K562 (cell line): ENCODE results near the gene AGK. TPM values are rescaled to one million over a fixed set of nuclear protein-coding genes. Genes with fewer than 3 reads are reported as not detected.

Source experiments
- ATAC-seq: fragments of 200-7000 bp; cut with Tn5 transposase; 3 replicates; pipeline ENCODE4 v1.9.1; 2020; ENCODE audit warnings: moderate library complexity
- BruUV-seq: library from RNA; stranded (reverse); fragments of 400-500 nt; replicated peaks from 2 replicates; lab custom pipeline; 2021; lab: Mats Ljungman, UMichigan
- CTCF ChIA-PET: fragments of 300-600 bp; formaldehyde crosslinking; extraction: SDS; loops from one replicate; lab custom pipeline; 2021; ENCODE audit warnings: low intra/inter-chr PET ratio; lab: Yijun Ruan, JAX
- POLR2A ChIA-PET: fragments of 300-600, 350-650 bp; sonication (Branson Sonifier 250); formaldehyde crosslinking; extraction: SDS; loops from one replicate; lab custom pipeline; 2021; ENCODE audit warnings: antibody characterized with exemption, inconsistent platforms; lab: Yijun Ruan, JAX
- DNase-seq, 4 experiments: peaks; one replicate each; pipeline versions ENCODE4 v3.0.0 to v3.0.0-alpha.2; 2011 to 2018; ENCODE audit warnings: low spot score in 3 of 4, mixed read lengths in 3 of 4; ENCODE audit errors: extremely low read depth in 1 of 4
- FAIRE-seq: peaks from 2 replicates; lab custom pipeline; 2011; peaks lifted over from hg19 to GRCh38; lab: Jason Lieb, UNC
- H2AFZ ChIP-seq: 2 replicates; pipeline ENCODE4 v1.6.0; 2011; ENCODE audit warnings: low read depth, low read length, control low read depth, inconsistent platforms
- H3K27ac ChIP-seq: fragments of 200-600 bp; 3 replicates; pipeline ENCODE4 v1.8.0; 2011; ENCODE audit warnings: low read depth, mild to moderate bottlenecking, control low read depth, inconsistent platforms, low read length, moderate library complexity, mixed read lengths; ENCODE audit errors: extremely low read depth
- H3K27me3 ChIP-seq, 2 experiments: fragments of 300-600 bp in 1 of 2; 2 replicates in 1 of 2; 3 replicates in 1 of 2; pipeline versions ENCODE4 v1.6.0 to v1.8.0; 2011; ENCODE audit warnings: inconsistent platforms in 2 of 2, low read length in 2 of 2, mild to moderate bottlenecking in 1 of 2, mixed read lengths in 1 of 2, moderate library complexity in 1 of 2; ENCODE audit not compliant: control insufficient read depth in 2 of 2, insufficient read depth in 2 of 2
- H3K36me3 ChIP-seq: fragments of 300-600 bp; 3 replicates; pipeline ENCODE4 v1.8.0; 2011; ENCODE audit warnings: mild to moderate bottlenecking, low read length, inconsistent platforms; ENCODE audit not compliant: control insufficient read depth, insufficient read depth
- H3K4me1 ChIP-seq, 2 experiments: fragments of 200-600 bp in 1 of 2; replicated peaks in 1 of 2; 2 replicates in 1 of 2; 3 replicates in 1 of 2; pipeline versions ENCODE4 v1.5.1 to v1.8.0; 2011; ENCODE audit warnings: inconsistent platforms in 2 of 2, low read length in 2 of 2, mild to moderate bottlenecking in 1 of 2, mixed read lengths in 1 of 2, moderate library complexity in 1 of 2; ENCODE audit not compliant: control insufficient read depth in 2 of 2, insufficient read depth in 2 of 2
- H3K4me2 ChIP-seq: 2 replicates; pipeline ENCODE4 v1.6.1; 2011; ENCODE audit warnings: low read length, control low read depth, inconsistent platforms, mixed read lengths; ENCODE audit not compliant: insufficient read depth
- H3K4me3 ChIP-seq: fragments of 200-600 bp; sonication (generic), shearing (Covaris generic); 2 replicates; pipeline ENCODE4 v1.5.1; 2016; ENCODE audit warnings: control low read depth, inconsistent platforms
- H3K79me2 ChIP-seq: fragments of 200-600 bp; 3 replicates; pipeline ENCODE4 v1.8.0; 2011; ENCODE audit warnings: low read length, inconsistent platforms; ENCODE audit not compliant: control insufficient read depth, insufficient read depth
- H3K9ac ChIP-seq, 2 experiments: 2 replicates each; pipeline versions ENCODE4 v1.6.0 to v1.6.1; 2011; ENCODE audit warnings: low read depth in 2 of 2, low read length in 2 of 2, control low read depth in 1 of 2, inconsistent platforms in 1 of 2, mild to moderate bottlenecking in 1 of 2, mixed read lengths in 1 of 2; ENCODE audit not compliant: insufficient read depth in 1 of 2
- H3K9me1 ChIP-seq: one replicate; pipeline ENCODE4 v1.6.0; 2011; ENCODE audit warnings: inconsistent platforms, mild to moderate bottlenecking, low read length, moderate library complexity; ENCODE audit not compliant: control insufficient read depth, insufficient read depth
- H3K9me3 ChIP-seq: replicated peaks from 2 replicates; pipeline ENCODE4 v1.5.1; 2011; ENCODE audit warnings: low read depth, low read length, inconsistent platforms; ENCODE audit not compliant: control insufficient read depth, insufficient read depth
- H4K20me1 ChIP-seq: replicated peaks from 2 replicates; pipeline ENCODE4 v1.6.1; 2011; ENCODE audit warnings: low read length, inconsistent platforms, mixed read lengths; ENCODE audit not compliant: control insufficient read depth, insufficient read depth
- ARID2 ChIP-seq: fragments of 450-650 bp; IDR thresholded peaks from 2 replicates; pipeline ENCODE4 v1.6.1; 2017; ENCODE audit warnings: antibody characterized with exemption, mild to moderate bottlenecking
- ELF4 ChIP-seq: fragments of 450-650 bp; formaldehyde crosslinking; IDR thresholded peaks from 2 replicates; pipeline ENCODE4 v1.4.0; 2022; ENCODE audit warnings: missing genetic modification characterization
- GABPB2 ChIP-seq: fragments of 250-450 bp; sonication (Bioruptor Pico); conservative IDR thresholded peaks from 2 replicates; pipeline ENCODE4 v1.5.1; 2021; ENCODE audit warnings: mild to moderate bottlenecking
- KDM4B ChIP-seq, 2 experiments: fragments of 450-650 bp in 1 of 2; sonication (generic) in 1 of 2; IDR thresholded peaks; 2 replicates each; pipeline ENCODE4 v1.6.1; 2016 to 2017; ENCODE audit warnings: borderline replicate concordance in 2 of 2, antibody characterized with exemption in 1 of 2, low read depth in 1 of 2, mild to moderate bottlenecking in 1 of 2
- RBM25 ChIP-seq: fragments of 200-400 bp; formaldehyde crosslinking; IDR thresholded peaks from 2 replicates; pipeline ENCODE4 v1.6.1; 2018; ENCODE audit warnings: low read length, low read depth, moderate library complexity; ENCODE audit not compliant: severe bottlenecking
- ZNF134 ChIP-seq: fragments of 250-450 bp; sonication (Bioruptor Pico); conservative IDR thresholded peaks from 2 replicates; pipeline ENCODE4 v1.4.0; 2020
- WGBS: fragments of 100-300 bp; shearing (Covaris generic); methylation state at CpG from one replicate; pipeline ENCODE4 v1.1.6; 2016; ENCODE audit warnings: low coverage, mixed read lengths; ENCODE audit not compliant: insufficient coverage; ENCODE audit errors: missing lambda C conversion rate; 5-methylcytosine and 5-hydroxymethylcytosine counted together
- in situ Hi-C: fragments of 300-500 bp; cut with MboI; formaldehyde crosslinking; loops from 4 replicates; pipeline ENCODE4 v1.15.0; 2018; ENCODE audit warnings: inconsistent platforms, mixed read lengths
- intact Hi-C: fragments of 100-400 bp; cut with micrococcal nuclease; formaldehyde crosslinking; loops from 2 replicates; pipeline ENCODE4 v1.14.2; 2022
- polyA plus RNA-seq, 8 experiments: library from polyadenylated mRNA; depleted of rRNA in 4 of 8; stranded (reverse) in 5 of 8; unstranded in 3 of 8; fragments of >200 nt; fragmentation: Nextera tagmentation in 2 of 8; fragmentation: Illumina TruSeq in 1 of 8; extraction: Ambion mirVana in 2 of 8; extraction: Trizol in 1 of 8; gene quantifications; 2 replicates each; pipeline versions ENCODE4 v1.2.1 to v1.2.3, GENCODE V29; 2011 to 2014; ENCODE audit warnings: inconsistent platforms in 1 of 8, missing spikeins in 1 of 8
- total RNA-seq, 7 experiments: library from RNA; depleted of rRNA in 6 of 7; stranded (reverse); fragments of >200 nt in 6 of 7; fragmentation: Illumina TruSeq in 2 of 7; extraction: Trizol in 2 of 7; gene quantifications; 2 replicates each; pipeline versions ENCODE4 v1.2.1 to v1.2.3, GENCODE V29; 2011 to 2021; ENCODE audit warnings: low replicate concordance in 1 of 7
- TF ChIP-seq, protein P1 (sequence below): sonication (generic); formaldehyde crosslinking; IDR thresholded peaks from 2 replicates; pipeline ENCODE4 v1.8.1; 2023; ENCODE audit warnings: mild to moderate bottlenecking, missing genetic modification reagents
- TF ChIP-seq, protein P2 (sequence below): fragments of 250-450 bp; sonication (Bioruptor Pico); IDR thresholded peaks from 2 replicates; pipeline ENCODE4 v1.9.0; 2021; ENCODE audit warnings: mild to moderate bottlenecking, inconsistent platforms

AGK gene
- total and polyA plus RNA-seq, 9 of the 15 experiments (the other 6 are each of a cell fraction or from before 2014, with no cell fraction given), result 50.7 to 128 (median 71.8) TPM

DNA sequence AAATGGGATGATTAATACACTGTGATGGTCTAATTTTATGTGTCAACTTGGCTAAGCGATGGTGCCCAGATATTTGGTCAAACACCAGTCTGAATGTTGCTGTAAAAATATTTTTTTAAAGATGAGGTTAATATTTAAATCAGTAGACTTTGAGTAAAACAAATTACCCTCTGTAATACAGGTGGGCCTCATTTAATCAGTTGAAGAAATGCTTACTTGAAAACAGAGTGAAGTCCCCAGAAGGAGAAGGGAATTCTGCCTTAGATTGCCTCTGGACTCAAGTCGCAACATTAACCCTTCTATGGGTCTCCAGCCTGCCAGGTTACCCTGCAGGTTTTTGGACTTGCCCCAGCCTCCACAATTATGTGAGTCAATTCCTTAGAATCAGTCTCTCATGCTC, 49.8 kb upstream of the AGK start:
- CTCF ChIA-PET, result no interaction called here
- no peak overlapping the region for H3K4me2 ChIP-seq
- no peaks in the 10 kb centered on the region for H4K20me1 ChIP-seq
- no peak overlapping the region for H3K27ac ChIP-seq
- no peaks in the 10 kb centered on the region for H3K9me3 ChIP-seq
- FAIRE-seq, result no peak
- WGBS, result 0% methylated on average over 2 of the region's 2 CpGs
- H3K27me3 ChIP-seq, result peaks cover 15 to 17% of the 10 kb centered on the region in 2 experiments; a peak in 3 of 5 replicates
- no peak overlapping the region for H3K9ac ChIP-seq
- ATAC-seq, result no peak
- no peak overlapping the region for H2AFZ ChIP-seq
- H3K4me1 ChIP-seq, result no peaks in the 10 kb centered on the region
- POLR2A ChIA-PET, result interaction anchor here (1.6 kb wide), 1 partner anchor 24 kb away, joined by 4 read pairs; no protein-coding TSS in a partner anchor
- intact Hi-C loops (no loop called here), in situ Hi-C loops (no loop called here)
- H3K4me3 ChIP-seq, result no peak overlapping the region
- TF ChIP-seq, protein P1, sequence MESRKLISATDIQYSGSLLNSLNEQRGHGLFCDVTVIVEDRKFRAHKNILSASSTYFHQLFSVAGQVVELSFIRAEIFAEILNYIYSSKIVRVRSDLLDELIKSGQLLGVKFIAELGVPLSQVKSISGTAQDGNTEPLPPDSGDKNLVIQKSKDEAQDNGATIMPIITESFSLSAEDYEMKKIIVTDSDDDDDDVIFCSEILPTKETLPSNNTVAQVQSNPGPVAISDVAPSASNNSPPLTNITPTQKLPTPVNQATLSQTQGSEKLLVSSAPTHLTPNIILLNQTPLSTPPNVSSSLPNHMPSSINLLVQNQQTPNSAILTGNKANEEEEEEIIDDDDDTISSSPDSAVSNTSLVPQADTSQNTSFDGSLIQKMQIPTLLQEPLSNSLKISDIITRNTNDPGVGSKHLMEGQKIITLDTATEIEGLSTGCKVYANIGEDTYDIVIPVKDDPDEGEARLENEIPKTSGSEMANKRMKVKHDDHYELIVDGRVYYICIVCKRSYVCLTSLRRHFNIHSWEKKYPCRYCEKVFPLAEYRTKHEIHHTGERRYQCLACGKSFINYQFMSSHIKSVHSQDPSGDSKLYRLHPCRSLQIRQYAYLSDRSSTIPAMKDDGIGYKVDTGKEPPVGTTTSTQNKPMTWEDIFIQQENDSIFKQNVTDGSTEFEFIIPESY (CRISPR knock-in tag), result no peak
- TF ChIP-seq RBM25 (peak; percentile 25), GABPB2 (CRISPR knock-in tag) (no peak), ELF4 (no peak), KDM4B (IDR thresholded peaks at IDR 0.05; ENCODE audit: borderline replicate concordance in 2 of 2, low read depth in 1 of 2) (no peak), ARID2 (no peak), ZNF134 (CRISPR knock-in tag) (peak; percentile 96)
- TF ChIP-seq, protein P2, sequence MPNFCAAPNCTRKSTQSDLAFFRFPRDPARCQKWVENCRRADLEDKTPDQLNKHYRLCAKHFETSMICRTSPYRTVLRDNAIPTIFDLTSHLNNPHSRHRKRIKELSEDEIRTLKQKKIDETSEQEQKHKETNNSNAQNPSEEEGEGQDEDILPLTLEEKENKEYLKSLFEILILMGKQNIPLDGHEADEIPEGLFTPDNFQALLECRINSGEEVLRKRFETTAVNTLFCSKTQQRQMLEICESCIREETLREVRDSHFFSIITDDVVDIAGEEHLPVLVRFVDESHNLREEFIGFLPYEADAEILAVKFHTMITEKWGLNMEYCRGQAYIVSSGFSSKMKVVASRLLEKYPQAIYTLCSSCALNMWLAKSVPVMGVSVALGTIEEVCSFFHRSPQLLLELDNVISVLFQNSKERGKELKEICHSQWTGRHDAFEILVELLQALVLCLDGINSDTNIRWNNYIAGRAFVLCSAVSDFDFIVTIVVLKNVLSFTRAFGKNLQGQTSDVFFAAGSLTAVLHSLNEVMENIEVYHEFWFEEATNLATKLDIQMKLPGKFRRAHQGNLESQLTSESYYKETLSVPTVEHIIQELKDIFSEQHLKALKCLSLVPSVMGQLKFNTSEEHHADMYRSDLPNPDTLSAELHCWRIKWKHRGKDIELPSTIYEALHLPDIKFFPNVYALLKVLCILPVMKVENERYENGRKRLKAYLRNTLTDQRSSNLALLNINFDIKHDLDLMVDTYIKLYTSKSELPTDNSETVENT (CRISPR knock-in tag), result no peak
- H3K9me1 ChIP-seq, result peaks cover 4% of the 10 kb centered on the region
- no TSS peak for BruUV-seq
- H3K79me2 ChIP-seq, result no peaks in the 10 kb centered on the region
- DNase-seq, result no peak
- no peaks in the 10 kb centered on the region for H3K36me3 ChIP-seq
